MM.1S (cell line): ENCODE results near the gene TMEM221.

ENCODE experiments used
- CTCF ChIP-seq: fragments of 300-600 bp; sonication (generic); IDR thresholded peaks from 2 replicates; pipeline ENCODE4 v1.5.1; 2016; ENCODE audit warnings: antibody characterized with exemption, low read length, mixed read lengths
- EZH2 ChIP-seq: fragments of 300-600 bp; sonication (generic); optimal IDR thresholded peaks from 2 replicates; pipeline ENCODE3; 2017; ENCODE audit warnings: low read depth, mild to moderate bottlenecking, antibody characterized with exemption, low read length, mixed read lengths
- EZH2phosphoT487 ChIP-seq: fragments of 300-600 bp; sonication (generic); IDR thresholded peaks from 2 replicates; pipeline ENCODE4 v1.6.1; 2018; ENCODE audit warnings: antibody characterized with exemption, low read length

- no peak for TF ChIP-seq CTCF
- TF ChIP-seq EZH2: no peak
- no peak for TF ChIP-seq EZH2phosphoT487
Observed at GRCh38 chr19:17435218-17435617, 13.2 kb downstream of the TMEM221 start.
